KG1 (cell line): ENCODE results near the gene ASPDH.
"Not testable (repeated sequence)": the region's sequence is repeated elsewhere in the genome, so short reads cannot be mapped to it uniquely, and the experiment has no call there.

Experiments used
- DNase-seq: peaks from one replicate; lab custom pipeline; 2025; lab: John Stamatoyannopoulos, UW

The ASPDH gene

GRCh38 chr19:50478901-50479715 lies 34.6 kb downstream of the ASPDH start:
- no peak for DNase-seq

DNA sequence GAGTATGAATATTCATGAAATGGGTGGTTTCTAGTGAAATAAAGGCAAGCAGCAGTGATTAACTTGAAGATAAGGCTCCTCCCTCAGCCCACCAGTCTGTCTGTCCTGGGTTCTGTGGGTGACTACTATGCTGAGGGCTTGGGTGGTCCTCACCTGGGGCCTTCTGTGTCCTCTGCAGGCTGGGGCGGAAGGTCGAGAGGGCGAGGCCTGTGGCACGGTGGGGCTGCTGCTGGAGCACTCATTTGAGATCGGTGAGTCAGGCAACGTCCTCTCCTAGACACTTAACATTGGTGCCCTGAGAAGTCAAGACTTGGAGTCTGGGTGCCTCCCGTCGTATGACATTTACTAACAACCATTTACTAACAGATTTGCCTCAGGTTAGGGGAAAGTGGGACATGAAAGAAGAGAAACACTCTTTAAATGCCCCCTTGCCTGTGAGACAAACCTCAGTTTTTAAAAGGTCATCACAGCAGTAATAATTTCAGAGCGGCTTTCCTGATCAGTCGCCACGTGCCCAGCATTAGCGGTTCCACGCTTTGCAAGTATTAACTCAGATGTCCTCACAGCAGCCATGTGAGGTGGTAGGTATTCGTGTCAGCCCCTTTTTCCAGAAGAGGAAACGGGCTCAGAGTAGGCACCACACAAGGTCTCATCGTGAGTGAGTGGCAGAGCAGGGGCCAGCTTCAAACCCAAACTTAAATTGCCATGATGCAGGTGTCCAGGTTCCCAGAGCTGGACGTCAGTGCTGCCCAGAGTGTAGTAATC lies 35.8 kb downstream of the ASPDH start:
- DNase-seq, result no peak

- DNase-seq, result no peak
Observed at GRCh38 chr19:50476907-50477238, 36.8 kb downstream of the ASPDH start.

DNA sequence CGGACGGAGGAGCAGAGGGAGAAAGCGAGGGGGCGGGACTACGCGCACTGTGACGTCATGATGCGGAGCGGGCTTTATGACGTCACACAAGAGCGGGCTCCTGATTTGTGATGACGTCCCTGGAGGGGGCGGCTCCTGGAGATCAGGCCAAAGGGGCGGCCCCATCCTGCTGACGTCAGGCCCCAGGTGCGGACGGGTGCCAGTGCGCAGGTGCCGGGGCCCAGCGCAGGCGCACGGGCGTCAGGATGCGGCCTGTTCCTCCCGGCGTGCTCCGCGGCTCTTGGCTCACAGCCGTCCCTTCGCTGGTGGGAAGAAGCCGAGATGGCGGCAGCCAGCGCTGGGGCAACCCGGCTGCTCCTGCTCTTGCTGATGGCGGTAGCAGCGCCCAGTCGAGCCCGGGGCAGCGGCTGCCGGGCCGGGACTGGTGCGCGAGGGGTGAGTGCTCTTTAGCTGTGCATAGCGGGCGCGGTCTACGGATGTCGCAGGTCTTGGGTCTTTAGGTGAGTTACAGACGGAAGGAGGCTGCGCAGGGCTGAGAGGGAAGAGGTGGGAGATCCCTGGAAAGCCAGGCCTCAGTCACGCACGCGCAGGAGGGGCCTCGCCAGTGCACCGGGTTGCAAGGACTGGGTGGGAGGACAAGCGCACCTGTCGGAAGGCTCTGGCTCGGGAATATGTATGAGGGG lies 37.3 kb downstream of the ASPDH start, which contains the start of the genes EMC10 and GARIN5A:
Gene EMC10 (plus strand): TSS at position 284 of the 683 bp plus-strand sequence. CDS start 38 bp downstream, at position 322.
Gene GARIN5A (minus strand): TSS at position 625 of the 683 bp plus-strand sequence. CDS start 460 bp downstream, at position 165.
- DNase-seq, result peak; percentile 54

DNA sequence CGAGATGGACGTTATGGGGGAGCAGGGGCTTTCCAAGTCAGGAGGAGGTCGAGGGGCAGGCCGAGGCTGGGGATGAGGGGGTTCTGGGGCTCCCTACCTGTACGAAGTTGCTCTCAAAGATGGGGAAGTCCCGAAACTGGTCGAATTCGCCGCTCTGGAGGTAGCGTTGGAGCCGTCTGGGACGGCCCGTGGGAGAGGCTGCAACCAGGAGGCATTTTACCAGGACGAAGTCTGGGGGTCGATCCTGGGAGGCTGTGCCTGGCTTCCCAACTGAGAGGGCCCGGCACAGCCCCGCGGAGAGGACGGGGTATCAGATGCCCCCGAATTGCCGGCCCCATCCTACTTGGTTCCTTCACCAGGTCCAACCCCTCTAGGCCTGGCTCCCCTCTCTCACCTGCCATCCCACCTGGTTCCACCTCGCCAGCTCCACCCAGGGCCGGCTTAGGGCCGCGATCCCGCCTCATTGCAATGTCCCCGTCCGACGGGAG lies 37.9 kb downstream of the ASPDH start:
- DNase-seq, result no peak

DNA sequence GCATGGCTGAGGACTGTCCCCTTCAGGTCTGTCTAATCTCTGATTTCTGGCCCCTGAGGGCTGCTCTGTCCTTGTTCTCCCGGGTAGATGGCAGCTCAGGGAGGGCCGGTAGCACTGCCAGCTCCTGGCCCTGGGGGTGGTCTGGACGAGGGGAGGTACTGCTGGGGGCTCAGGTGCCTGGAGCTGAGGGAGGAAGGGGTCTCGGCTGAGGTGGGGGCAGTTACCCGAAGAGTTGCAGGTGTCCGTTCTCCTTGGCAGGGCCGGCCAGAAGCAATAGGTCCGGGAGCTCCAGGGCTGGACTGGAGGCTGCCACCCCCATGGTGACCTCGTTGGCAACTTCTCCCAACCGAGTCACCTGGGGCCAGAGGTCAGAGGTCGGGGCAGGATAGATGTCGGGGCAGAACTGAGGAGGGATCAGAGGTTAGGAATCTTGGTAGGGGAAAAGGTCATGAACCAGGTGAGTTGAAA lies 38.6 kb downstream of the ASPDH start:
- DNase-seq, result no peak

GRCh38 chr19:50473336-50473735 lies 40.4 kb downstream of the ASPDH start:
- not testable (repeated sequence) for DNase-seq

DNA sequence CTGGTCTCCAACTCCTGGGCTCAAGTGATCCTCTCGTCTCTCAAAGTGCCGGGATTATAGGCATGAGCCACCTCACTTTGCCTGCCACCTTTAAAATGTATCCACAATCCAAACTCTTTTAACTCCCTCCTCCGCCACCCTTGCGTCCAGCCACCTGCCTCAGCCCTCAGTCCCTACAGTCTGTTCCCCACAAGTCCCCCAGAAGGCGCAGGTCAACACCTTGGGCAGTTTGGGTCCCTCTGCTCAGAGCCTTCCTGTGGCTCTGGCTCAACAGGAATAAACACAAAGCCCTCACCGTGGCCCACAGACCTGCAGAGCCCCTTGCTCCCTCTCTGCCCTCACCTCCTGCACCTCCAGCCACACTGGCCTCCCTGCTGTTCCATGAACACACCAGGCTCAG lies 44.9 kb downstream of the ASPDH start:
- DNase-seq, result no peak

DNA sequence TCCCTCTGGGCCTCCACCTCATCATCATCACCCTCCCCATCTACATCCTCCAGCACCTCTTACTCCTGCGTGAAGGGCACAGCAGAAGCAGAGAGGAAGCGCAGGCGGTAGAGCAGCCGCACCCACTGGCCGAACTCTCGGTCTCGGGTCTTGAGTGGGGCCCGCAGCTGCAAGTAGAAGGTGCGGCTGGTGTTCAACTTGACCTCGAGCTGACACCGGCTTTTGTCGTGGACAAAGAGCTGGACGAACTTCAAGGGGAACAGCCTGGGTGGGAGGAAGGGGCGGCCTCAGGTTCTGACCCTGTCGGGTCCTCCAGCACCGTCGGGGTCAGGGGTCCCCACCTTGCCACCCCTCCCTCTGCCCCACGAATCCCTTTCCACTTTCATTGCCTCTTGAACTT lies 46.1 kb downstream of the ASPDH start:
- no peak for DNase-seq

GRCh38 chr19:50466706-50467039 lies 47.0 kb downstream of the ASPDH start:
- no peak for DNase-seq

DNA sequence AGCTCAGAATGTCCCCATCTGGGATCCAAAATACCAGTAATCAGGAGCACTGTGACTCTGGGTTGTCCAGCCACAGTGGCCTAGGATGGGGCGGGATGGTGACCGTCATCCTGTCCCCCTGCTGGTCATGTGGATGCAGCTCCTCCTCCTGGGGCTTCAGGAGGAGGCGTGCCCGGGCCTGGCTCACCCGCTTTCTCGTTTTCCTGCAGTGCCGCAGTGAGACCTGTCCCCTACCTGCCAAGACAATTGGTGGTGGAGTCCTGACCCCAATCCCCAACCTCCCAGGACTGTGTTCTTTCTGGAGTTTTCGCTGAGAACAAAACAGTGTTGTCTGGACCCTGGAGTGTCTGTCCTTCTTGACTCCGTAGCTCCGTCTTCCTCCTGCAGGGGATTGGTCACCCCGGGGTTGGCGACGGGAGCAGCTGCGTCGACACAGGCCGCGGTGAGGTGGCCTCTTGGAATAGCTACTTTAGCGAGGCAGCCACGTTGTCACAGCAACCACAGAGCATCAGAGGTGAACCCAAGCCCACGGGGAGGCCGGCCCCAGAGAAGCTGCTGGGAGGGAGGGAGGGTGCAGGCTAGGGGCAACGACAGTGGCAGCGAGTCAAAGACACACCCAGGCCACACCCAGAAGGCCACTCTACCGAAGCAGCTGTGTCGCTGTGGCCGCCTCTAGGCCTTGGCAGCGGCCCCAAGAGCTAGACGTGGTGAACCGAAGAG lies 47.6 kb downstream of the ASPDH start:
- DNase-seq, result no peak

DNA sequence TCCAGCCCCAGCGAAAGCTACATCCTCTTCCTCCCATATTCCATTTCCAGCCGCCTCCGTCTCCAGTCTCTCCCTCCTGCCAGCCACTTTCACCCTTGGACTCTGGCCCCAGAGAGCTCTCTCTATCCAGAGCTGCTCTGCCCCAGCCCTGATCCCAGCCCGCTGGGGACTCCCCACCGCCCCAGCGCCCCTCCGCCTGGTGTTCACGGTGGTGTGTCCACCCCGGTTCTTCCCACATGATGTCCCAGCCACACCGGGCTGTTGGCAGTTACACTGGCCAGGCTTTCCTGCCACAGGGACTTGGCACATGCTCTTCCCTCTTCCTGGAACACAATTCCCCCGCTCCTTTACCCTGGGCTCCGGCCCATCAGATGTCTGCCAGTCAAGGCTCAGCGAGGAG lies 48.7 kb downstream of the ASPDH start:
- no peak for DNase-seq

GRCh38 chr19:50464348-50464747 lies 49.4 kb downstream of the ASPDH start:
- no peak for DNase-seq

DNA sequence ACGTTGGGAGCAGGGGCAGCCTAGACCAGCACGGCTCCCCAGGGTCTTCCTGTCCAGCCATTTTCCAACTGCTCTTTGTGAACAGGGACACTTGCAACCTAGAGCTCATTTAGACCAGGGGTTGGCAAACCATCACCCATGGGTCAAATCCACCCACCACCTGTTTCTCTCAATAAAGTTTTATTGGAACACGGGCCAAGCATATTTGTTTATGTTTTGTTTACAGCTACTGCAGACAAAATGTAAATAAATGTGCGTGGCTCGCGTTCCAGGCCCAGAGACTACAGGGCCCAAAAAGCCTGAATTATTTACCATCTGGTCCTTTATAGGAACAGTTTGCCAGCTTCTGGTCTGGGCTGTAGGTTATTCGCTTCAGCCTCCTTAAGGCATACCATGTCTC lies 50.7 kb downstream of the ASPDH start:
- no peak for DNase-seq
